ENCODE results near the gene DYNC2I2.
"Not testable (repeated sequence)": the region's sequence is repeated elsewhere in the genome, so short reads cannot be mapped to it uniquely, and the experiment has no call there.

DNA sequence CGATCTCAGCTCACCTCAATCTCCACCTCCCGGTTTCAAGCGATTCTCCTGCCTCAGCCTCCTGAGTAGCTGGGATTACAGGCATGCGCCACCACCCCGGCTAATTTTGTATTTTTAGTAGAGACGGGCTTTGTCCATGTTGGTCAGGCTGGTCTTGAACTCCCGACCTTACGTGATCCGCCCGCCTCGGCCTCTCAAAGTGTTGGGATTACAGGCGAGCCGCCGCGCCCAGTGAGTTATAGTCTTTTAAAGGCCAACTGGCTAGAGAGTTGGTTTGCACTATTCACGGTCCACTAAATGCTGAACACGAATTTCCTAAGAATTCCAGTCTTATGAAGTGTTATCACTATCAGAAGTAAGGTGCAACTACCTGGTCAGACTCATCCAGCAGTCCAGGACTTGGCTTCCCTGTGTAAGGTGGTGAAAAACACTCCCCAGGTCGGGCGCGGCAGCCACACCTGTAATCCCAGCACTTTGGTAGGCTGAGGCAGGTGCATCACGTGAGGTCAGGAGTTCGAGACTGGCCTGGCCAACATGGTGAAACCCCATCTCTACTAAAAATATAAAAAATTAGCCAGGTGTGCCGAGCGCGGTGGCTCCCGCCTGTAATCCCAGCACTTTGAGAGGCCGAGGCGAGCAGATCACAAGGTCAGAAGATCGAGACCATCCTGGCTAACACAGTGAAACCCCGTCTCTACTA, 42.6 kb upstream of the DYNC2I2 start:
- not testable (repeated sequence) for TF ChIP-seq CTCF (IDR thresholded peaks at IDR 0.05; ENCODE audit: low read depth, low read length); POLR2A (IDR thresholded peaks at IDR 0.05; ENCODE audit: extremely low read depth, insufficient read length); MYC (IDR thresholded peaks at IDR 0.05; ENCODE audit: low read depth, low read length)
- TF ChIP-seq, protein P1, sequence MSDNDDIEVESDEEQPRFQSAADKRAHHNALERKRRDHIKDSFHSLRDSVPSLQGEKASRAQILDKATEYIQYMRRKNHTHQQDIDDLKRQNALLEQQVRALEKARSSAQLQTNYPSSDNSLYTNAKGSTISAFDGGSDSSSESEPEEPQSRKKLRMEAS (IDR thresholded peaks at IDR 0.05; ENCODE audit: low read depth, low read length) = not testable (repeated sequence)
